ENCODE results near the gene CLDND2. TPM values are rescaled to one million over a fixed set of nuclear protein-coding genes. Genes with fewer than 3 reads are reported as not detected.
A peak's percentile ranks its signal among the peaks of the same experiment; 100 is the strongest.

Gene CLDND2
- total and polyA plus RNA-seq, 8 donors: 0.88 to 4.3 (median 1.3) TPM; not detected in 5

DNA sequence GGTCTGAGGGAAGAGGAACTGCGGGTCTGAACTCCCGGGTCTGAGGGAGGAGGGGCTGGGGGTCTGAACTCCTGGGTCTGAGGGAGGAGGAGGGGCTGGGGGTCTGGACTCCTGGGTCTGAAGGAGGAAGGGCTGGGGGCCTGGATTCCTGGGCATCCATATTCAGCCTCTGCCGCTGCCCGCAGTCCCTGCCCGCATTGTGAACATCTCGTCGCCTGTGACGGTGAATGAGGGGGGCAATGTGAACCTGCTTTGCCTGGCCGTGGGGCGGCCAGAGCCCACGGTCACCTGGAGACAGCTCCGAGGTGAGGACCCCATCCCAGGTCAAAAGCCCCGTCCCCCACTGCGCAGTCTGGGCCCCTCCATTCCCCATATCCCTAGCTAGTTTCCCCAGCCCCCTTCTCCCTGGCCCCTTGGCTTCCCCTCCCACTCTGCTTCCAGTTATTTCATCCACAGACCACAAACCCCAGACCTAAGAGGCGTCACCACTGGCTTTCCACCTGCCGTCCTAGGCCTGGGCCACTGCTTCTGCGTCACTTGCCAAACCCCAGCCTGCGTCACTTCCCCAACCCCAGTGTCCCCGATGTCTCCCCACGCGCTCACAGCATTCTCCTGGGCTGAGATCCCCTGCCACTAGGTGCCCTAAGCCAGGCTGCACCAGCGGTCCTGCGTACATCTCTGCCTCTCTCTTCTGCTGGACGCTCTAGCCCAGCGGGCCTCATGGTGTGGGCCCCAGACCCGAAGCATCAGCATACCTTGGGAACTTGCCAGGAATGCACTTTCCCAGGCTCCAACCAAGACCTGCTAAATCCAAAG lies 43.4 kb downstream of the CLDND2 start:
- peaks cover 9 to 83% (median 52%) of the 10 kb centered on the region in 3 donors for H3K27me3 ChIP-seq
- no peak overlapping the region for H3K27ac ChIP-seq
- no peaks in the 10 kb centered on the region for H3K9me3 ChIP-seq
- TF ChIP-seq EP300 (IDR thresholded peaks at IDR 0.05): no peak
- no peak overlapping the region for H3K4me3 ChIP-seq
- WGBS, 5 donors: 61 to 73% (median 72%) methylated on average over 22 to 26 of the region's 26 CpGs
- intact Hi-C loops (cut with DNase I; ENCODE audit: low total_unique reads): no loop called here
- no peaks in the 10 kb centered on the region for H3K36me3 ChIP-seq
- DNase-seq: no peak
- peaks cover 7 to 17% (median 15%) of the 10 kb centered on the region in 4 donors for H3K4me1 ChIP-seq

DNA sequence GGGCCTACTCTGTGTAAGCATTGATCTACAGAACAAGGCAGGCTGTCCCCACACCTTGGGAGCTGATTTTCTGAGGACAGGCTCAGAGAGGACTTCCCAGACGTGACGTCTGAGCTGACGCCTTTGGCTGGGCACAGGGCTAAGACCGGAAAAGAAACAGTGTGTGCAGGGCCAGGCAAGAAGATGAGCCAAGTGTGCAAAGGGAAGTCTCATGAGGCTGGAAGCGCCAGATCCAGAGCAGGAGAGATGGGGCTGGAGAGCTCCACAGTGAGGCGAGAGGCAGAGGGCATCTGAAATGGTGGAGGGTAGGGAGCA lies 44.7 kb downstream of the CLDND2 start:
- no peak for DNase-seq
- H3K36me3 ChIP-seq: no peaks in the 10 kb centered on the region
- H3K27me3 ChIP-seq: peaks cover 3 to 80% (median 42%) of the 10 kb centered on the region in 3 donors
- intact Hi-C loops (cut with DNase I; ENCODE audit: low total_unique reads): no loop called here
- H3K4me1 ChIP-seq: peaks cover 7 to 17% (median 15%) of the 10 kb centered on the region in 4 donors
- no peaks in the 10 kb centered on the region for H3K9me3 ChIP-seq
- TF ChIP-seq POLR2A (IDR thresholded peaks at IDR 0.05): no peak
- TF ChIP-seq, protein P1, sequence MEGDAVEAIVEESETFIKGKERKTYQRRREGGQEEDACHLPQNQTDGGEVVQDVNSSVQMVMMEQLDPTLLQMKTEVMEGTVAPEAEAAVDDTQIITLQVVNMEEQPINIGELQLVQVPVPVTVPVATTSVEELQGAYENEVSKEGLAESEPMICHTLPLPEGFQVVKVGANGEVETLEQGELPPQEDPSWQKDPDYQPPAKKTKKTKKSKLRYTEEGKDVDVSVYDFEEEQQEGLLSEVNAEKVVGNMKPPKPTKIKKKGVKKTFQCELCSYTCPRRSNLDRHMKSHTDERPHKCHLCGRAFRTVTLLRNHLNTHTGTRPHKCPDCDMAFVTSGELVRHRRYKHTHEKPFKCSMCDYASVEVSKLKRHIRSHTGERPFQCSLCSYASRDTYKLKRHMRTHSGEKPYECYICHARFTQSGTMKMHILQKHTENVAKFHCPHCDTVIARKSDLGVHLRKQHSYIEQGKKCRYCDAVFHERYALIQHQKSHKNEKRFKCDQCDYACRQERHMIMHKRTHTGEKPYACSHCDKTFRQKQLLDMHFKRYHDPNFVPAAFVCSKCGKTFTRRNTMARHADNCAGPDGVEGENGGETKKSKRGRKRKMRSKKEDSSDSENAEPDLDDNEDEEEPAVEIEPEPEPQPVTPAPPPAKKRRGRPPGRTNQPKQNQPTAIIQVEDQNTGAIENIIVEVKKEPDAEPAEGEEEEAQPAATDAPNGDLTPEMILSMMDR (IDR thresholded peaks at IDR 0.05): no peak
- TF ChIP-seq EP300 (IDR thresholded peaks at IDR 0.05): no peak
- TF ChIP-seq POLR2AphosphoS5 (IDR thresholded peaks at IDR 0.05): no peak
- H3K4me3 ChIP-seq: no peak overlapping the region
- no peak overlapping the region for H3K27ac ChIP-seq
- WGBS, 5 donors: 75 to 83% (median 76%) methylated on average over 6 of the region's 6 CpGs

DNA sequence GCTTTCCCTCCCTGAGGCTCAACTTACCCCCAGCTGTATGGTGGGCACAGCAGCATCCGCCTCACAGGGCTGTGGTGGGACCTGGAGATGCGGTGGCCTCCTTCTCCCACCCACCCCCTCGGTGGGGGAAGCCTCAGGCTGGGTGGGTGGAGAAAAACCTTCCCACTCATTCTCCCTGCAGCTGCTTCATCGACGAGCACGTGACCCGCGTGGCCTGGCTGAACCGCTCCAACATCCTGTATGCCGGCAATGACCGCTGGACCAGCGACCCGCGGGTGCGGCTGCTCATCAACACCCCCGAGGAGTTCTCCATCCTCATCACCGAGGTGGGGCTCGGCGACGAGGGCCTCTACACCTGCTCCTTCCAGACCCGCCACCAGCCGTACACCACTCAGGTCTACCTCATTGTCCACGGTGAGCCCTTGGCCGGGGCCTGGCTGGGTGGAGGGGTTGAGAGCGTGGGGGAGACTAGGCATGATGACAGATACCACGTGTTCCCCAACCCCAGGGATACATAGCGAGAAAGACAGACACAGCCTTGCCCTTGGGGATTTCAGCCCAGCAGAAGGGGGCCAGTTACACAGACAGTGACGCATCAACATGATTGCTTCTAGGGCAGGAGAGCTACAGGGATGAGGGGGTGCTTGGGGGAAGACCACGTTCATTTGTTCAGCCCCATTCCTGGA lies 45.2 kb downstream of the CLDND2 start:
- WGBS, 5 donors: 78 to 82% (median 79%) methylated on average over 28 to 29 of the region's 29 CpGs
- Histone ChIP-seq H3K36me3 (no peaks in the 10 kb centered on the region), H3K27me3 (peaks cover 2 to 79% (median 37%) of the 10 kb centered on the region in 3 donors), H3K9me3 (no peaks in the 10 kb centered on the region), H3K27ac (no peak overlapping the region), H3K4me1 (peaks cover 7 to 17% (median 15%) of the 10 kb centered on the region in 4 donors), H3K4me3 (no peak overlapping the region)
- intact Hi-C loops (cut with DNase I; ENCODE audit: low total_unique reads): no loop called here
- DNase-seq: no peak
- TF ChIP-seq EP300 (IDR thresholded peaks at IDR 0.05) (no peak), POLR2AphosphoS5 (IDR thresholded peaks at IDR 0.05) (no peak)

DNA sequence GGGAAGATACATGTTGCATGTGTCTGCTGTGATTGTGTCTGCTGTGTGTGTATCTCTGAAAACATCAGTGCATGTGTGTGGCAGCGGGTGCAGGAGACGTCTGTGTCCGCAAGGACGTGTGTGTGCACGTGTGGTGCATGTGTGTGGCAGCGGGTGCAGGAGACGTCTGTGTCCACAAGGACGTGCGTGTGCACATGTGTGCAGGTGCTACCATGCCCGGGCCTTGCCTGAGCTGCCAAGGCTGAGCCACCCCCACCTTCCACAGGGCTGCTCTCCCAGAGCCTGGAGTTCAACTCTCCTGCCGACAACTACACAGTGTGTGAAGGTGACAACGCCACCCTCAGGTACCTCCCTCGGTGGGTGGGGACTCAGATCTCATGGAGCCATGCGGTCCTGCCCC lies 47.0 kb downstream of the CLDND2 start:
- no peak overlapping the region for H3K27ac ChIP-seq
- no peaks in the 10 kb centered on the region for H3K9me3 ChIP-seq
- 63 to 83% (median 70%) methylated on average over 9 to 14 of the region's 14 CpGs for WGBS, 5 donors
- intact Hi-C loops (cut with DNase I; ENCODE audit: low total_unique reads): no loop called here
- H3K4me1 ChIP-seq: peaks cover 0 to 4% (median 2%) of the 10 kb centered on the region in 4 donors
- TF ChIP-seq EP300 (IDR thresholded peaks at IDR 0.05) (no peak), POLR2AphosphoS5 (IDR thresholded peaks at IDR 0.05) (no peak), POLR2A (IDR thresholded peaks at IDR 0.05) (no peak)
- TF ChIP-seq, protein P1 (IDR thresholded peaks at IDR 0.05): no peak
- no peaks in the 10 kb centered on the region for H3K36me3 ChIP-seq
- H3K4me3 ChIP-seq: no peak overlapping the region
- peaks cover 0 to 79% (median 18%) of the 10 kb centered on the region in 3 donors for H3K27me3 ChIP-seq
- no peak for DNase-seq

DNA sequence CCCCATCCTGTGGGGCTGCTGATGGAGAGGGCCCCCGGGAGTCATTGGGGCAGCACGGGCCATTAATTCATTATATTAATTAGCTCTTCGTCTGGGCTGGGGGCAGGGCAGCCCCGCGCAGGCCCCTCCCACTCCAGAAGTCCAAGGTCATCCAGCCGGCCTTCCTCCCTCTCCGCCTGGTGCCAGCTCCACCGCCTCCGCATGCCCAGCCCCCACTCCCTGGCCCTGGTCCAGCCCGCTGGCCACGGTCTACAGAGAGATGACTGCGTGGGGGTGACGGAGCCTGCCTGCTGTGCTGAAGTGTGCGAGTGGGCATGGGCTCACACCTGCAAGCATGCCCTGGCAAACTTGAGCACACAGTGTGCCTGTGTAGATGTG lies 48.5 kb downstream of the CLDND2 start:
- Histone ChIP-seq H3K27me3 (peaks cover 0 to 68% (median 4%) of the 10 kb centered on the region in 3 donors), H3K27ac (no peak overlapping the region), H3K9me3 (peaks cover 0 to under 1% (median 0%) of the 10 kb centered on the region in 4 donors), H3K36me3 (no peaks in the 10 kb centered on the region), H3K4me3 (no peak overlapping the region), H3K4me1 (no peaks in the 10 kb centered on the region)
- TF ChIP-seq POLR2A (IDR thresholded peaks at IDR 0.05) (no peak), EP300 (IDR thresholded peaks at IDR 0.05) (no peak), POLR2AphosphoS5 (IDR thresholded peaks at IDR 0.05) (no peak)
- TF ChIP-seq, protein P1 (IDR thresholded peaks at IDR 0.05): no peak
- DNase-seq: peak in 1 of 2 donors; percentile 70
- intact Hi-C loops (cut with DNase I; ENCODE audit: low total_unique reads): no loop called here
- 23 to 43% (median 34%) methylated on average over 10 to 14 of the region's 14 CpGs for WGBS, 5 donors

Measured in stomach (tissue), 9 donors.